ENCODE results near the gene TPO. TPM values are rescaled to one million over a fixed set of nuclear protein-coding genes. Genes with fewer than 3 reads are reported as not detected.

Gene TPO
- polyA plus RNA-seq, 3 donors: not detected

DNA sequence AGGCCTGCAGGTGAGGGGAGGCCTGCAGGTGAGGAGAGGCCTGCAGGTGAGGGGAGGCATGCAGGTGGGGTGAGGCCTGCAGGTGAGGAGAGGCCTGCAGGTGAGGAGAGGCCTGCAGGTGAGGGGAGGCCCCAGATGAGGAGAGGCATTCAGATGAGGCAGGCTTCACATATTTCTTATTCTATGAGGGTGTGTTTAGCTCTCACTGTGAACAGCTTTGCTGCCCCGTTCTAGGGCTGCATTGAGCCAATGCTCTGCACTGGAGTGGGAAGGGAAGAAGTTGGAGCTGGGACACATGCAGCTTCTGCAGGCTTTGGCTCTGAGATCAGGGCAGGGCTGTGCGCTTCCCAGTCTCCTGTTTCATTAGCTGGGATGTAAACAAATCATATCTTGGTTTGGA is 19.5 kb downstream of the TPO start:
- intact Hi-C loops (cut with micrococcal nuclease): no loop called here
- no peak overlapping the region for H3K4me3 Mint-ChIP-seq
- 100% methylated on average over 1 of the region's 2 CpGs for WGBS (ENCODE audit: insufficient coverage)
- Histone ChIP-seq H3K9me3 (replicated peaks in 1 of 2; ENCODE audit: control insufficient read depth in 1 of 2, insufficient read depth in 1 of 2, low read length in 2 of 2) (peaks cover 3 to 8% of the 10 kb centered on the region in 2 donors), H3K4me3 (replicated peaks in 1 of 3; ENCODE audit: low read depth in 2 of 3, low read length in 3 of 3) (no peak overlapping the region), H3K4me1 (ENCODE audit: control insufficient read depth in 1 of 2, insufficient read depth in 2 of 2, low read length in 2 of 2) (no peaks in the 10 kb centered on the region), H3K4me2 (replicated peaks; ENCODE audit: extremely low read depth, low read length, poor library complexity, severe bottlenecking) (no peak overlapping the region), H3K27ac (ENCODE audit: low read depth in 1 of 2, low read length in 2 of 2) (no peak overlapping the region), H4K20me1 (ENCODE audit: insufficient read depth, low read length) (no peaks in the 10 kb centered on the region), H2AFZ (ENCODE audit: insufficient read depth, low read depth, low read length, poor library complexity, severe bottlenecking) (no peak overlapping the region), H3K9ac (ENCODE audit: insufficient read depth, low read length, poor library complexity, severe bottlenecking) (no peak overlapping the region), H3K27me3 (ENCODE audit: control insufficient read depth in 2 of 2, insufficient read depth in 2 of 2, low read length in 2 of 2) (no peaks in the 10 kb centered on the region), H3K36me3 (replicated peaks in 1 of 2; ENCODE audit: control insufficient read depth in 1 of 2, insufficient read depth in 2 of 2, low read length in 2 of 2) (no peaks in the 10 kb centered on the region), H3K79me2 (ENCODE audit: insufficient read depth, low read length) (no peaks in the 10 kb centered on the region)
- no peaks in the 10 kb centered on the region for H3K4me1 Mint-ChIP-seq
- DNase-seq: no peak
- no peak overlapping the region for H3K27ac Mint-ChIP-seq
- H3K9me3 Mint-ChIP-seq: peaks cover 0 to 7% (median 6%) of the 10 kb centered on the region in 7 donors
- peaks cover 0 to 1% (median 0%) of the 10 kb centered on the region in 3 donors for H3K27me3 Mint-ChIP-seq (ENCODE audit: low read depth in 3 of 3)
- H3K36me3 Mint-ChIP-seq: no peaks in the 10 kb centered on the region
- TF ChIP-seq, protein P1, sequence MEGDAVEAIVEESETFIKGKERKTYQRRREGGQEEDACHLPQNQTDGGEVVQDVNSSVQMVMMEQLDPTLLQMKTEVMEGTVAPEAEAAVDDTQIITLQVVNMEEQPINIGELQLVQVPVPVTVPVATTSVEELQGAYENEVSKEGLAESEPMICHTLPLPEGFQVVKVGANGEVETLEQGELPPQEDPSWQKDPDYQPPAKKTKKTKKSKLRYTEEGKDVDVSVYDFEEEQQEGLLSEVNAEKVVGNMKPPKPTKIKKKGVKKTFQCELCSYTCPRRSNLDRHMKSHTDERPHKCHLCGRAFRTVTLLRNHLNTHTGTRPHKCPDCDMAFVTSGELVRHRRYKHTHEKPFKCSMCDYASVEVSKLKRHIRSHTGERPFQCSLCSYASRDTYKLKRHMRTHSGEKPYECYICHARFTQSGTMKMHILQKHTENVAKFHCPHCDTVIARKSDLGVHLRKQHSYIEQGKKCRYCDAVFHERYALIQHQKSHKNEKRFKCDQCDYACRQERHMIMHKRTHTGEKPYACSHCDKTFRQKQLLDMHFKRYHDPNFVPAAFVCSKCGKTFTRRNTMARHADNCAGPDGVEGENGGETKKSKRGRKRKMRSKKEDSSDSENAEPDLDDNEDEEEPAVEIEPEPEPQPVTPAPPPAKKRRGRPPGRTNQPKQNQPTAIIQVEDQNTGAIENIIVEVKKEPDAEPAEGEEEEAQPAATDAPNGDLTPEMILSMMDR (IDR thresholded peaks at IDR 0.05): no peak

DNA sequence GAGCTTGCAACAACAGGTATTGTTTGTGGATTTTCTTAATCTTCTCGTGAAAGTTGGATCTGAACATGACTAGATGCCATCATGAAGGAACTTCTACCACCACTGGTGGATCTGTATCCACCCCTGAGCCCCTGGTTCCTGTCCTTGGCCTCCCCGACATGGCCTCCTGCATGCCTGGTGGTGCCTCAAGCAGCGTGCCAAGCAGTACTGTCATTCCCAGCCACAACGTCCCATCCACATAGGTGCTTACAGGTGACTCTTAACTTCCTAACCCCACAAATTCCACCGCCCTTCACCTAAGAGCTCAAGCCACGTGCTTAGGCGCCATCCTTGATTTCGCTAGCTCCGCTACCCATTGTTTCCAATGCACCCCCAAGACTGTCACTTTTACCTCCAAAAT is 23.1 kb downstream of the TPO start:
- no peaks in the 10 kb centered on the region for H3K36me3 Mint-ChIP-seq

More for the DNA sequence above, 23.1 kb downstream of the TPO start:
- H3K4me3 Mint-ChIP-seq: no peak overlapping the region
- peaks cover 0 to 4% (median 1%) of the 10 kb centered on the region in 3 donors for H3K27me3 Mint-ChIP-seq (ENCODE audit: low read depth in 3 of 3)
- no peaks in the 10 kb centered on the region for H3K4me1 Mint-ChIP-seq
- no peak overlapping the region for H3K27ac ChIP-seq (ENCODE audit: low read depth in 1 of 2, low read length in 2 of 2)
- H3K27me3 ChIP-seq (ENCODE audit: control insufficient read depth in 2 of 2, insufficient read depth in 2 of 2, low read length in 2 of 2): no peaks in the 10 kb centered on the region
- no peak overlapping the region for H3K4me2 ChIP-seq (replicated peaks; ENCODE audit: extremely low read depth, low read length, poor library complexity, severe bottlenecking)
- no peaks in the 10 kb centered on the region for H3K36me3 ChIP-seq (replicated peaks in 1 of 2; ENCODE audit: control insufficient read depth in 1 of 2, insufficient read depth in 2 of 2, low read length in 2 of 2)
- no peaks in the 10 kb centered on the region for H3K4me1 ChIP-seq (ENCODE audit: control insufficient read depth in 1 of 2, insufficient read depth in 2 of 2, low read length in 2 of 2)
- H3K9ac ChIP-seq (ENCODE audit: insufficient read depth, low read length, poor library complexity, severe bottlenecking): no peak overlapping the region
- peaks cover 0 to 5% of the 10 kb centered on the region in 2 donors for H3K9me3 ChIP-seq (replicated peaks in 1 of 2; ENCODE audit: control insufficient read depth in 1 of 2, insufficient read depth in 1 of 2, low read length in 2 of 2)
- 82% methylated on average over 9 of the region's 9 CpGs for WGBS (ENCODE audit: insufficient coverage)
- H3K79me2 ChIP-seq (ENCODE audit: insufficient read depth, low read length): no peaks in the 10 kb centered on the region
- H3K9me3 Mint-ChIP-seq: peaks cover 0 to 9% (median 7%) of the 10 kb centered on the region in 7 donors
- no peak overlapping the region for H3K27ac Mint-ChIP-seq
- intact Hi-C loops (cut with micrococcal nuclease): no loop called here
- no peaks in the 10 kb centered on the region for H4K20me1 ChIP-seq (ENCODE audit: insufficient read depth, low read length)
- H2AFZ ChIP-seq (ENCODE audit: insufficient read depth, low read depth, low read length, poor library complexity, severe bottlenecking): no peak overlapping the region
- no peak for DNase-seq
- no peak overlapping the region for H3K4me3 ChIP-seq (replicated peaks in 1 of 3; ENCODE audit: low read depth in 2 of 3, low read length in 3 of 3)
- TF ChIP-seq, protein P1 (IDR thresholded peaks at IDR 0.05): no peak

All from CD14-positive monocyte (primary cell).